Tibial artery (tissue), 4 donors: Measurements from ENCODE around the gene BASP1.

ENCODE experiments used
- DNase-seq, 2 donors: peaks; one replicate each; pipeline ENCODE4 v3.0.0-alpha.2; 2019
- H3K27ac ChIP-seq, 2 donors: fragments of 200-600 bp; sonication (generic) in 1 of 2; 1 replicate in 1 of 2; 2 replicates in 1 of 2; pipeline ENCODE4 v1.5.1; 2018 to 2019; ENCODE audit warnings: mild to moderate bottlenecking in 1 of 2
- H3K27me3 ChIP-seq, 2 donors: fragments of 200-600 bp; sonication (generic) in 1 of 2; one replicate each; pipeline versions ENCODE4 v1.5.1 to v1.6.0; 2016 to 2019
- H3K36me3 ChIP-seq, 3 donors: fragments of 200-600 bp; sonication (generic) in 2 of 3; one replicate each; pipeline ENCODE4 v1.5.1; 2016 to 2019; ENCODE audit warnings: mild to moderate bottlenecking in 2 of 3
- H3K4me1 ChIP-seq, 4 donors: fragments of 200-600 bp; sonication (generic) in 2 of 4; 1 replicate in 3 of 4; 2 replicates in 1 of 4; pipeline ENCODE4 v1.5.1; 2016 to 2019
- H3K4me3 ChIP-seq, 2 donors: fragments of 200-600 bp; sonication (generic) in 1 of 2; 1 replicate in 1 of 2; 2 replicates in 1 of 2; pipeline ENCODE4 v1.5.1; 2018 to 2019; ENCODE audit warnings: mild to moderate bottlenecking in 2 of 2
- H3K9me3 ChIP-seq, 3 donors: fragments of 200-600 bp; sonication (generic) in 1 of 3; one replicate each; pipeline ENCODE4 v1.5.1; 2016 to 2019
- intact Hi-C: fragments of 100-400 bp; cut with DNase I; formaldehyde crosslinking; loops from one replicate; pipeline ENCODE4 v1.15.0; 2023; ENCODE audit warnings: low total_unique reads
- TF ChIP-seq, protein P1 (sequence below), 2 experiments: fragments of 200-600 bp in 1 of 2; fragments of 450-650 bp in 1 of 2; IDR thresholded peaks; one replicate each; pipeline ENCODE4 v1.5.1; 2017 to 2019; ENCODE audit warnings: antibody characterized with exemption in 2 of 2, mild to moderate bottlenecking in 1 of 2, moderate library complexity in 1 of 2

The BASP1 gene

DNA sequence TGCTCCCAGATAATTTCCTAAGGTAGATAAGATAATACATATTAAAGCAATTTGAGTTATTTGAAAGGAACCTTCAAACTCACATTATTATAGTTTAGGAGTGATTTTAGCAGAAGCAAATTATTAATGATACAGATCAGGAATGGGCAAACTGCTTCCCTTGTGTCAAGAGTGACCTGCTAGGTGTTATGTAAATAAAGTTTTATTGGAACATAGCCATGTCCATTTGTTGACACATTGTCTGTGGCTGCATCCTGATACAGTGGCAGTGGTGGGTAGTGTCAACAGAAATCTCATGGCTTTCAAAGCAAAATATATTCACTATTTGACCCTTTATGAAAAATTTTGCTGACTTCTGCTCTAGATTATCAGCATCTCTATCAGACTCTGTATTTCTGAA is 11.4 kb upstream of the BASP1 start:
- peaks cover 0 to 28% of the 10 kb centered on the region in 2 donors for H3K27me3 ChIP-seq
- no peak overlapping the region for H3K27ac ChIP-seq
- DNase-seq = no peak
- TF ChIP-seq, protein P1, sequence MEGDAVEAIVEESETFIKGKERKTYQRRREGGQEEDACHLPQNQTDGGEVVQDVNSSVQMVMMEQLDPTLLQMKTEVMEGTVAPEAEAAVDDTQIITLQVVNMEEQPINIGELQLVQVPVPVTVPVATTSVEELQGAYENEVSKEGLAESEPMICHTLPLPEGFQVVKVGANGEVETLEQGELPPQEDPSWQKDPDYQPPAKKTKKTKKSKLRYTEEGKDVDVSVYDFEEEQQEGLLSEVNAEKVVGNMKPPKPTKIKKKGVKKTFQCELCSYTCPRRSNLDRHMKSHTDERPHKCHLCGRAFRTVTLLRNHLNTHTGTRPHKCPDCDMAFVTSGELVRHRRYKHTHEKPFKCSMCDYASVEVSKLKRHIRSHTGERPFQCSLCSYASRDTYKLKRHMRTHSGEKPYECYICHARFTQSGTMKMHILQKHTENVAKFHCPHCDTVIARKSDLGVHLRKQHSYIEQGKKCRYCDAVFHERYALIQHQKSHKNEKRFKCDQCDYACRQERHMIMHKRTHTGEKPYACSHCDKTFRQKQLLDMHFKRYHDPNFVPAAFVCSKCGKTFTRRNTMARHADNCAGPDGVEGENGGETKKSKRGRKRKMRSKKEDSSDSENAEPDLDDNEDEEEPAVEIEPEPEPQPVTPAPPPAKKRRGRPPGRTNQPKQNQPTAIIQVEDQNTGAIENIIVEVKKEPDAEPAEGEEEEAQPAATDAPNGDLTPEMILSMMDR (IDR thresholded peaks at IDR 0.05) = no peak
- H3K9me3 ChIP-seq = no peaks in the 10 kb centered on the region
- intact Hi-C loops = loop anchor here (10.0 kb wide), 1 partner anchor 721 kb away; no protein-coding TSS in a partner anchor
- H3K4me1 ChIP-seq = peaks cover 0 to 5% (median 1%) of the 10 kb centered on the region in 4 donors
- H3K36me3 ChIP-seq = no peaks in the 10 kb centered on the region
- H3K4me3 ChIP-seq = no peak overlapping the region

DNA sequence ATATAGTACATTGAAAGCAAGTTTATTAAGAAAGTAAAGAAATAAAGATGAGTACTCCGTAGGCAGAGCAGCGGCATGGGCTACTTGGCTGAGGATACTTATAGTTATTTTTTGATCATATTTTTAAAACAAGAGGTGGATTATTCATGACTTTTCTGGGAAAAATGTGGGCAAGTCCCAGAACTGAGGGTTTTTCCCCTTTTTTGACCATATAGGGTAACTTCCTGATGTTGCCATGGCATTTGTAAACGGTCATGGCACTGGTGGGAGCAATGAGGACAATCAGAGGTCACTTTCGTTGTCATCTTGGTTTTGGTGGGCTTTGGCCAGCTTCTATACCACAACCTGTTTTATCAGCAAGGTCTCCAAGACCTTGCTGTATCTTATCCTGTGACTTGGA is 5.2 kb upstream of the BASP1 start:
- Histone ChIP-seq H3K27ac (no peak overlapping the region), H3K4me3 (no peak overlapping the region), H3K9me3 (no peaks in the 10 kb centered on the region), H3K27me3 (peaks cover 0 to under 1% of the 10 kb centered on the region in 2 donors), H3K4me1 (peaks cover 0 to 10% (median 4%) of the 10 kb centered on the region in 4 donors), H3K36me3 (no peaks in the 10 kb centered on the region)
- TF ChIP-seq, protein P1 (IDR thresholded peaks at IDR 0.05) = no peak
- intact Hi-C loops = loop anchor here (10.0 kb wide), 1 partner anchor 1073 kb away; no protein-coding TSS in a partner anchor
- no peak for DNase-seq

DNA sequence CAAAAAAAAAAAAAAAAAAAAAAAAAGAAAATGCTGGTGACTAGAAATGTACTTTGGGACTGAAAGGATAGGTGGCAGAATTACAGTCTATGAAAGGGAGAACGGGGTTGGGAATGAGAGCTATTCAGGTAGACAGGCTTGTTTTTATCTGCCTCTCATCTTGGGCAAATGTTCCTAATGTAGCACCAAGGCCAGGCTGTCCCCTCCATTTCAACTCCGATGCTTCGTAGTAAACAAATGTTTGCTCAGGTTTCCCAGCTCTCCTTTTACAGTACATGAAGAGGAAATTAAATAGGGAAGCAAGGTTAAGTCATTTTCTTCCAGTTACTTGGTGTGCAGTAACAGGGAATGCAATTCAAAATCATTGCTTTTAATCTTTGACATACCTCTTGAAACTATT is 4.4 kb upstream of the BASP1 start:
- no peak for DNase-seq
- Histone ChIP-seq H3K9me3 (no peaks in the 10 kb centered on the region), H3K4me3 (no peak overlapping the region), H3K4me1 (peaks cover 0 to 17% (median 4%) of the 10 kb centered on the region in 4 donors), H3K27me3 (no peaks in the 10 kb centered on the region), H3K27ac (no peak overlapping the region), H3K36me3 (no peaks in the 10 kb centered on the region)
- intact Hi-C loops = loop anchor here (10.0 kb wide), 1 partner anchor 1072 kb away; no protein-coding TSS in a partner anchor
- TF ChIP-seq, protein P1 (IDR thresholded peaks at IDR 0.05) = no peak

DNA sequence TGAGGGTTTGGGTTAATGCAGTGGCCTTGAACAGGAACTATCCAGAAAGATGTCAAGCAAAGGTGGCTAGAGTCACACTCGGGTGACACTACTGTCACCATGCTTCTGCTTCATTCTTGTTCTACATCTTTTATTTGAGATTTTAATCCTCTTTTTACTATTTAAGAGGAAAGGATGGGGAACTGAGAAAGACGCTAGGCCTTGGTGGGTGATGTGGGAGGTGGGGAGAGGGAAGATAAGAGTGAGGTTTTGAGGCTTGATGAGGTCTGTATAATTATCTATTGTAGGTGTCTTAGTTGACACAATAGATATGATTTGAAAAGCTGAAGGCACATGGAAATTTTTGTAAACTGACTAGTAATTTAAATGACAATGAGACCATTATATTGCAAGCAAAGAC is 3.5 kb upstream of the BASP1 start:
- H3K27me3 ChIP-seq = no peaks in the 10 kb centered on the region
- intact Hi-C loops = loop anchor here (10.0 kb wide), 1 partner anchor 1071 kb away; no protein-coding TSS in a partner anchor
- H3K4me3 ChIP-seq = no peak overlapping the region

DNA sequence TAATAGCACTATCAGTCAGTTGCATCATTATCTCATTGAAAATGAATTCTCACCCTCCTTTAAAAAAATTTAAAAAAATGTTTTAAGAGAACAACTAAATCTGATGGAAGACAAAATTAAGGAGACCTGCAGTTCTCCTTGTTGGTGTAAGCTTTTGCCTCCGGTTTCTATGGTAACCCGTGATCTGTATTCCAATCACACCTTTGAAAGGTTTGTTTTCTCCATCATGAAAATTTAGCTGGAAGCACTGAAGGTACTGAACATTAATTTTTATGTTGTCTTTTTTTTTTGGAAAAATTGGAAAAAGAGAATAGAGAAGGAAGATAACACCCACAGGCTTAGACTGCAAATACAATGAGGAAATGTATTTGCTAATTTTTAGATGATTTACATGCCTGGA is 2.5 kb upstream of the BASP1 start:
- H3K9me3 ChIP-seq = no peaks in the 10 kb centered on the region
- no peaks in the 10 kb centered on the region for H3K36me3 ChIP-seq
- H3K27me3 ChIP-seq = no peaks in the 10 kb centered on the region
- no peak overlapping the region for H3K4me3 ChIP-seq
- no peak overlapping the region for H3K27ac ChIP-seq
- no peak for DNase-seq
- intact Hi-C loops = loop anchor here (10.0 kb wide), 1 partner anchor 1070 kb away; no protein-coding TSS in a partner anchor
- peaks cover 0 to 29% (median 11%) of the 10 kb centered on the region in 4 donors for H3K4me1 ChIP-seq
- TF ChIP-seq, protein P1 (IDR thresholded peaks at IDR 0.05) = no peak

More for the DNA sequence above, 3.5 kb upstream of the BASP1 start:
- Histone ChIP-seq H3K36me3 (no peaks in the 10 kb centered on the region), H3K27ac (no peak overlapping the region), H3K9me3 (no peaks in the 10 kb centered on the region), H3K4me1 (peaks cover 0 to 26% (median 6%) of the 10 kb centered on the region in 4 donors)
- TF ChIP-seq, protein P1 (IDR thresholded peaks at IDR 0.05) = no peak
- DNase-seq = no peak
